ENCODE data around the gene FLVCR1. TPM values are rescaled to one million over a fixed set of nuclear protein-coding genes. Genes with fewer than 3 reads are reported as not detected.
A peak's percentile ranks its signal among the peaks of the same experiment; 100 is the strongest.

FLVCR1 gene
- total RNA-seq, 1 experiment from 2014 or later: 67.9 TPM

GRCh38 chr1:212871976-212872375, 13.9 kb downstream of the FLVCR1 start:
- DNase-seq (ENCODE audit: low spot score) (no peak), ATAC-seq (no peak)
- CTCF ChIA-PET: interaction anchor here (0.5 to 0.9 kb wide), 2 partner anchors 122 to 124 kb away, joined by 3 read pairs; no protein-coding TSS in a partner anchor
- Mint-ChIP-seq H3K27ac (peak overlapping the region; percentile 89; the same call in 1 of the 2 replicates), H3K9me3 (no peaks in the 10 kb centered on the region), H3K27me3 (ENCODE audit: low read depth) (no peaks in the 10 kb centered on the region), H3K36me3 (peaks cover 82% of the 10 kb centered on the region), H3K4me1 (peaks cover 25% of the 10 kb centered on the region), H3K4me3 (no peak overlapping the region)
- POLR2A ChIA-PET: no interaction called here
- TF ChIP-seq ZMAT4 (CRISPR knock-in tag; IDR thresholded peaks at IDR 0.05) (no peak), ATF3 (CRISPR knock-in tag; conservative IDR thresholded peaks at IDR 0.05) (no peak), ATF1 (CRISPR knock-in tag; IDR thresholded peaks at IDR 0.05) (no peak), NFE2L1 (CRISPR knock-in tag; IDR thresholded peaks at IDR 0.05) (no peak), EMX1 (CRISPR knock-in tag; IDR thresholded peaks at IDR 0.05) (no peak), IRF1 (CRISPR knock-in tag; IDR thresholded peaks at IDR 0.05) (no peak), HMGXB4 (CRISPR knock-in tag; IDR thresholded peaks at IDR 0.05) (no peak), NFATC4 (CRISPR knock-in tag; IDR thresholded peaks at IDR 0.05) (no peak), ZNF219 (CRISPR knock-in tag; IDR thresholded peaks at IDR 0.05; ENCODE audit: borderline replicate concordance) (no peak), SP1 (CRISPR knock-in tag; conservative IDR thresholded peaks at IDR 0.05) (no peak), ZNF121 (CRISPR knock-in tag; IDR thresholded peaks at IDR 0.05) (no peak), FOXK1 (CRISPR knock-in tag; IDR thresholded peaks at IDR 0.05) (no peak), CREM (CRISPR knock-in tag; IDR thresholded peaks at IDR 0.05) (no peak), ZBTB21 (CRISPR knock-in tag; IDR thresholded peaks at IDR 0.05; ENCODE audit: borderline replicate concordance) (no peak), USF1 (CRISPR knock-in tag; IDR thresholded peaks at IDR 0.05) (no peak), TCF7 (CRISPR knock-in tag; IDR thresholded peaks at IDR 0.05; ENCODE audit: low read depth) (no peak), ZNF512 (CRISPR knock-in tag; IDR thresholded peaks at IDR 0.05; ENCODE audit: borderline replicate concordance) (no peak), E2F5 (CRISPR knock-in tag; IDR thresholded peaks at IDR 0.05) (no peak), FOXP1 (CRISPR knock-in tag; IDR thresholded peaks at IDR 0.05; ENCODE audit: borderline replicate concordance) (no peak)

- Mint-ChIP-seq H3K9me3 (no peaks in the 10 kb centered on the region), H3K4me1 (peaks cover 34% of the 10 kb centered on the region), H3K4me3 (no peak overlapping the region), H3K27me3 (ENCODE audit: low read depth) (no peaks in the 10 kb centered on the region), H3K36me3 (peaks cover 89% of the 10 kb centered on the region), H3K27ac (peak overlapping the region; percentile 74)
- ChIA-PET POLR2A (no interaction called here), CTCF (no interaction called here)
- no peak for ATAC-seq
- DNase-seq (ENCODE audit: low spot score): no peak
- TF ChIP-seq ARID4B (CRISPR knock-in tag; IDR thresholded peaks at IDR 0.05; ENCODE audit: borderline replicate concordance) (no peak), MAX (CRISPR knock-in tag; IDR thresholded peaks at IDR 0.05) (no peak), CDX4 (CRISPR knock-in tag; IDR thresholded peaks at IDR 0.05; ENCODE audit: borderline replicate concordance) (no peak)
Measured at GRCh38 chr1:212873518-212873917, 15.4 kb downstream of the FLVCR1 start.
